B cell (primary cell): ENCODE data around the gene FKBP11. TPM values are rescaled to one million over a fixed set of nuclear protein-coding genes. Genes with fewer than 3 reads are reported as not detected.

Source experiments
- ATAC-seq: fragments of 200-7000 bp; cut with Tn5 transposase; one replicate; pipeline ENCODE4 v1.10.0; 2021; ENCODE audit warnings: low read depth, mild to moderate bottlenecking, moderate number of reproducible peaks, moderate library complexity
- CTCF ChIA-PET: fragments of 350-600 bp; sonication (Branson Sonifier 250); formaldehyde crosslinking; loops from one replicate; lab custom pipeline; 2021; ENCODE audit warnings: antibody characterized with exemption, inconsistent platforms; lab: Charles Lee
- POLR2A ChIA-PET: fragments of 350-600 bp; sonication (Branson Sonifier 250); formaldehyde crosslinking; loops from one replicate; lab custom pipeline; 2021; ENCODE audit warnings: antibody characterized with exemption; lab: Charles Lee
- DNase-seq: peaks from one replicate; pipeline ENCODE4 v3.0.0; 2013
- H2AFZ ChIP-seq: 2 replicates; pipeline ENCODE4 v1.6.1; 2012; ENCODE audit warnings: mild to moderate bottlenecking, low read depth, low read length; ENCODE audit not compliant: insufficient read depth, poor library complexity, severe bottlenecking
- H3K27ac ChIP-seq, 2 donors: 1 replicate in 1 of 2; 2 replicates in 1 of 2; pipeline ENCODE4 v1.5.1; 2012 to 2013; ENCODE audit warnings: low read length in 2 of 2, mild to moderate bottlenecking in 2 of 2, moderate library complexity in 1 of 2
- H3K27me3 ChIP-seq, 4 experiments: fragments of 200-600 bp in 1 of 4; sonication (generic) in 1 of 4; replicated peaks in 1 of 4; 1 replicate in 2 of 4; 2 replicates in 2 of 4; pipeline versions ENCODE4 v1.6.1 to v1.7.0; 2013 to 2016; ENCODE audit warnings: low read length in 3 of 4, mild to moderate bottlenecking in 2 of 4, mixed read lengths in 1 of 4, moderate library complexity in 1 of 4; ENCODE audit not compliant: insufficient read depth in 4 of 4, control insufficient read depth in 3 of 4; ENCODE audit errors: control extremely low read depth in 1 of 4
- H3K36me3 ChIP-seq, 2 experiments: replicated peaks in 1 of 2; 1 replicate in 1 of 2; 2 replicates in 1 of 2; pipeline versions ENCODE4 v1.6.1 to v1.7.1; 2013; ENCODE audit warnings: low read length in 1 of 2; ENCODE audit not compliant: insufficient read depth in 2 of 2, control insufficient read depth in 1 of 2; ENCODE audit errors: control extremely low read depth in 1 of 2, extremely low read depth in 1 of 2
- H3K4me1 ChIP-seq, 2 donors: fragments of 200-600 bp in 1 of 2; sonication (generic) in 1 of 2; 1 replicate in 1 of 2; 2 replicates in 1 of 2; pipeline versions ENCODE4 v1.5.1 to v1.6.1; 2013 to 2017; ENCODE audit warnings: low read length in 2 of 2; ENCODE audit not compliant: control insufficient read depth in 2 of 2, insufficient read depth in 2 of 2
- H3K4me2 ChIP-seq: replicated peaks from 2 replicates; pipeline ENCODE3; 2012; ENCODE audit warnings: mild to moderate bottlenecking, low read depth, low read length; ENCODE audit not compliant: poor library complexity, severe bottlenecking
- H3K4me3 ChIP-seq, 5 experiments: fragments of 200-600 bp in 1 of 5; sonication (generic) in 1 of 5; 1 replicate in 3 of 5; 2 replicates in 2 of 5; pipeline versions ENCODE4 v1.5.1 to v1.7.0; 2011 to 2016; ENCODE audit warnings: low read length in 4 of 5, mild to moderate bottlenecking in 4 of 5, low read depth in 2 of 5, control low read depth in 1 of 5, moderate library complexity in 1 of 5; ENCODE audit not compliant: insufficient read depth in 1 of 5; ENCODE audit errors: control extremely low read depth in 1 of 5, extremely low read depth in 1 of 5
- H3K79me2 ChIP-seq: fragments of 200-600 bp; sonication (generic); one replicate; pipeline ENCODE4 v1.6.0; 2016; ENCODE audit warnings: low read length; ENCODE audit not compliant: control insufficient read depth, insufficient read depth
- H3K9ac ChIP-seq: fragments of 200-600 bp; sonication (generic); 2 replicates; pipeline ENCODE4 v1.6.1; 2017; ENCODE audit warnings: mild to moderate bottlenecking, low read length, moderate library complexity
- H3K9me3 ChIP-seq, 3 donors: one replicate each; pipeline versions ENCODE4 v1.6.1 to v1.7.1; 2013; ENCODE audit warnings: low read length in 2 of 3; ENCODE audit not compliant: control insufficient read depth in 2 of 3, insufficient read depth in 1 of 3; ENCODE audit errors: control extremely low read depth in 1 of 3
- H4K20me1 ChIP-seq: 2 replicates; pipeline ENCODE4 v1.6.0; 2012; ENCODE audit warnings: mild to moderate bottlenecking, low read length; ENCODE audit not compliant: insufficient read depth, control insufficient read depth, poor library complexity, severe bottlenecking
- H3K27ac Mint-ChIP-seq: one replicate; pipeline ENCODE4 v1.8.0; 2021; ENCODE audit warnings: mixed read lengths
- H3K27me3 Mint-ChIP-seq: one replicate; pipeline ENCODE4 v1.8.0; 2021; ENCODE audit warnings: mixed read lengths
- H3K4me1 Mint-ChIP-seq: one replicate; pipeline ENCODE4 v1.8.0; 2021; ENCODE audit warnings: mixed read lengths
- H3K4me3 Mint-ChIP-seq: one replicate; pipeline ENCODE4 v1.8.0; 2021; ENCODE audit warnings: mixed read lengths
- H3K9me3 Mint-ChIP-seq: one replicate; pipeline ENCODE4 v1.8.0; 2022; ENCODE audit warnings: mixed read lengths; ENCODE audit not compliant: insufficient read depth
- EZH2 ChIP-seq: IDR thresholded peaks from 2 replicates; pipeline ENCODE4 v1.6.1; 2012; ENCODE audit warnings: borderline replicate concordance, low read depth, mild to moderate bottlenecking, moderate library complexity, low read length; ENCODE audit not compliant: insufficient read depth, poor library complexity, severe bottlenecking
- WGBS: methylation state at CpG from one replicate; pipeline ENCODE4 v1.1.5; 2013; ENCODE audit warnings: missing lambda C conversion rate; ENCODE audit not compliant: insufficient coverage; 5-methylcytosine and 5-hydroxymethylcytosine counted together
- intact Hi-C: fragments of 100-400 bp; cut with micrococcal nuclease; formaldehyde crosslinking; loops from one replicate; pipeline ENCODE4 v1.10.0; 2022
- polyA plus RNA-seq: library from polyadenylated mRNA; depleted of rRNA; stranded (reverse); fragments of >200 nt; gene quantifications from 2 replicates; pipeline ENCODE4 v1.2.3, GENCODE V29; 2012
- total RNA-seq, 2 donors: library from RNA; stranded (reverse); fragments of 120-200 nt in 1 of 2; gene quantifications; 1 replicate in 1 of 2; 2 replicates in 1 of 2; pipeline versions ENCODE4 v1.2.3 to v1.2.4, GENCODE V29; 2013 to 2022
- TF ChIP-seq, protein P1 (sequence below): fragments of 200-600 bp; IDR thresholded peaks from one replicate; pipeline ENCODE4 v1.8.0; 2022; ENCODE audit warnings: antibody characterized with exemption, mild to moderate bottlenecking

FKBP11 gene
- total and polyA plus RNA-seq, 2 donors (not counting 1 experiment from before 2014, with no cell fraction given): 26.7 to 52.5 TPM

DNA sequence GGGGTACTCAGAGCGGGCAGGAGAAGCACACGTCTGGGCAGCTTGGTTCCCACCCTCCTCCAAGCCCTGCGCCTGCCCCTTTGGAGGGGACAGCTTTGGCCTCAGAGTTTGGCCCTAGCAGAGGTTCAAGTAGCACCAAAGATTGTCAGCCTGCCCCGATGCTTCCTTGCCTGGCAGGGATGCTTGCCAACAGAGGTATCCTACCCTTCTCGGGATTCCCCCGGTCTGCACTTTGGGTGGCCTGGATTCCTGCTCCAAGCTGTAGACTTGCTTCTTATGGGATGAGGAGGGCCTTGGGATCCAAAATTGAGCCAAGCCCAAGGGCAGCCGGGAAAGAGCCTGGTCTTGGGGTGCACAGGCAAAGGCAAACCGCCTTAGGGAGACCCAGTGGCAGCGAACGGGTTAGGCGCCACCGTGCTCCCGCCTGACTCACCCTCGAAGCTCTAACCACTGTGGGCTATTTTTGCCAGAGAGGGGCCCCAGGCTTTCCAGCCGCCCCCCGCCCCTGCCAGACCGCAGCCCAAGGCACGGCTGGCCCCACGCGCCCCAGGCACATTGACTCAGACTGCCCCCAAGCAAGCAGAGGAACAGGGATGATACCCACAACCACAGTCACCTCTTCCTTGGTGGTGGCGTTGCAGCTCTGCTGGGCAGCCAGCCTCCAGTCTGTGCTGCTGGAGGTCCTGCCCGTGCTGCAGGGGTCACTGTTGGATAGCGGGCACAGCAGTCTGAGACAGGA lies 47.1 kb upstream of the FKBP11 start:
- Mint-ChIP-seq H3K4me3 (no peak overlapping the region), H3K9me3 (no peaks in the 10 kb centered on the region), H3K27me3 (peaks cover 62% of the 10 kb centered on the region), H3K27ac (no peak overlapping the region), H3K4me1 (peaks cover 45% of the 10 kb centered on the region)
- WGBS: 9% methylated on average over 23 of the region's 23 CpGs
- no peak overlapping the region for H3K4me3 ChIP-seq
- DNase-seq (no peak), ATAC-seq (no peak)
- ChIA-PET CTCF (interaction anchor here (1.1 to 7.2 kb wide), 3 partner anchors 7 to 16 kb away, joined by 3 to 71 read pairs (median 6); partner anchors contain the start of genes ARF3 and WNT1), POLR2A (no interaction called here)
- H3K9me3 ChIP-seq: peaks cover 0 to 25% (median 0%) of the 10 kb centered on the region in 3 donors
- no peaks in the 10 kb centered on the region for H3K79me2 ChIP-seq
- peaks cover 27% of the 10 kb centered on the region for H4K20me1 ChIP-seq
- H3K4me1 ChIP-seq: peaks cover 46 to 51% of the 10 kb centered on the region in 2 donors
- peak overlapping the region; percentile 76 for H3K4me2 ChIP-seq
- no peak overlapping the region for H3K9ac ChIP-seq
- no peaks in the 10 kb centered on the region for H3K36me3 ChIP-seq
- intact Hi-C loops: no loop called here
- H2AFZ ChIP-seq: no peak overlapping the region
- no peak for TF ChIP-seq EZH2
- TF ChIP-seq, protein P1, sequence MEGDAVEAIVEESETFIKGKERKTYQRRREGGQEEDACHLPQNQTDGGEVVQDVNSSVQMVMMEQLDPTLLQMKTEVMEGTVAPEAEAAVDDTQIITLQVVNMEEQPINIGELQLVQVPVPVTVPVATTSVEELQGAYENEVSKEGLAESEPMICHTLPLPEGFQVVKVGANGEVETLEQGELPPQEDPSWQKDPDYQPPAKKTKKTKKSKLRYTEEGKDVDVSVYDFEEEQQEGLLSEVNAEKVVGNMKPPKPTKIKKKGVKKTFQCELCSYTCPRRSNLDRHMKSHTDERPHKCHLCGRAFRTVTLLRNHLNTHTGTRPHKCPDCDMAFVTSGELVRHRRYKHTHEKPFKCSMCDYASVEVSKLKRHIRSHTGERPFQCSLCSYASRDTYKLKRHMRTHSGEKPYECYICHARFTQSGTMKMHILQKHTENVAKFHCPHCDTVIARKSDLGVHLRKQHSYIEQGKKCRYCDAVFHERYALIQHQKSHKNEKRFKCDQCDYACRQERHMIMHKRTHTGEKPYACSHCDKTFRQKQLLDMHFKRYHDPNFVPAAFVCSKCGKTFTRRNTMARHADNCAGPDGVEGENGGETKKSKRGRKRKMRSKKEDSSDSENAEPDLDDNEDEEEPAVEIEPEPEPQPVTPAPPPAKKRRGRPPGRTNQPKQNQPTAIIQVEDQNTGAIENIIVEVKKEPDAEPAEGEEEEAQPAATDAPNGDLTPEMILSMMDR: no peak
- no peak overlapping the region for H3K27ac ChIP-seq
- peaks cover 2 to 69% (median 54%) of the 10 kb centered on the region in 4 experiments for H3K27me3 ChIP-seq
